Skeletal muscle tissue (tissue), 4 donors: ENCODE measurements around the gene ACKR2. TPM values are rescaled to one million over a fixed set of nuclear protein-coding genes. Genes with fewer than 3 reads are reported as not detected.

Experiments
- H3K27ac ChIP-seq: one replicate; pipeline ENCODE4 v1.7.0; 2013; ENCODE audit warnings: mild to moderate bottlenecking, low read depth, low read length, inconsistent platforms
- H3K27me3 ChIP-seq, 3 donors: one replicate each; pipeline ENCODE4 v1.7.0; 2013; ENCODE audit warnings: low read length in 3 of 3; ENCODE audit not compliant: control insufficient read depth in 3 of 3, insufficient read depth in 3 of 3
- H3K36me3 ChIP-seq, 3 donors: one replicate each; pipeline ENCODE4 v1.7.0; 2013; ENCODE audit warnings: low read length in 3 of 3; ENCODE audit not compliant: control insufficient read depth in 3 of 3, insufficient read depth in 3 of 3
- H3K4me1 ChIP-seq, 3 donors: one replicate each; pipeline ENCODE4 v1.7.0; 2013; ENCODE audit warnings: low read length in 3 of 3, mild to moderate bottlenecking in 3 of 3; ENCODE audit not compliant: control insufficient read depth in 3 of 3, insufficient read depth in 3 of 3
- H3K4me3 ChIP-seq, 3 donors: one replicate each; pipeline ENCODE4 v1.7.0; 2013; ENCODE audit warnings: low read length in 3 of 3
- H3K9ac ChIP-seq, 3 donors: one replicate each; pipeline ENCODE4 v1.7.0; 2013; ENCODE audit warnings: low read length in 3 of 3, mild to moderate bottlenecking in 3 of 3, moderate library complexity in 2 of 3, low read depth in 1 of 3
- H3K9me3 ChIP-seq, 3 donors: one replicate each; pipeline ENCODE4 v1.7.0; 2013; ENCODE audit warnings: low read length in 3 of 3; ENCODE audit not compliant: control insufficient read depth in 3 of 3
- total RNA-seq: library from RNA; depleted of rRNA; stranded (reverse); fragments of >200 nt; gene quantifications from one replicate; pipeline ENCODE4 v1.2.3, GENCODE V29; 2014
- donor health status: Osteomylitis.

Gene ACKR2
- 1.6 TPM for total RNA-seq

DNA sequence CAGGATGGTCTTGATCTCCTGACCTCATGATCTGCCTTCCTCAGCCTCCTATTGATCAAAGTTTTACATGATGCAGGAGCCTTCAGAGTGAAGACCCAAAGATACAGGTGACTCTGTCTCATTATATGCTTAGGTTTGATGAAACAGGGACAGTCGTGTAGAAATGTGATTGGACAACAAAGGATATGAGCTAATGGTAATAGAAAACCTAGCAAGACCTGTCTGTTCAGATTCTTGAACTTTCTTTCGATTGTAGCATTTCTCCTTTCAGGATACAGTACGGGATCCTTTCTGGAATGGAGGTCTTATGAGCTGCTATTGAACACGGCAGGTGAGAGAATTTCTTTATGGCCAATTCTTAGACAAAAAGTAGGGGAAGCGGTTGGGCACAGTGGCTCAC, at the start of gene ACKR2:
TSS of gene ACKR2 (plus strand) at position 244 of the 400 bp plus-strand sequence. CDS start 55,058 bp downstream, outside the sequence.
- peaks cover 0 to 11% (median 3%) of the 10 kb centered on the region in 3 donors for H3K4me1 ChIP-seq
- no peak within 1 kb of the TSS for H3K9ac ChIP-seq

DNA sequence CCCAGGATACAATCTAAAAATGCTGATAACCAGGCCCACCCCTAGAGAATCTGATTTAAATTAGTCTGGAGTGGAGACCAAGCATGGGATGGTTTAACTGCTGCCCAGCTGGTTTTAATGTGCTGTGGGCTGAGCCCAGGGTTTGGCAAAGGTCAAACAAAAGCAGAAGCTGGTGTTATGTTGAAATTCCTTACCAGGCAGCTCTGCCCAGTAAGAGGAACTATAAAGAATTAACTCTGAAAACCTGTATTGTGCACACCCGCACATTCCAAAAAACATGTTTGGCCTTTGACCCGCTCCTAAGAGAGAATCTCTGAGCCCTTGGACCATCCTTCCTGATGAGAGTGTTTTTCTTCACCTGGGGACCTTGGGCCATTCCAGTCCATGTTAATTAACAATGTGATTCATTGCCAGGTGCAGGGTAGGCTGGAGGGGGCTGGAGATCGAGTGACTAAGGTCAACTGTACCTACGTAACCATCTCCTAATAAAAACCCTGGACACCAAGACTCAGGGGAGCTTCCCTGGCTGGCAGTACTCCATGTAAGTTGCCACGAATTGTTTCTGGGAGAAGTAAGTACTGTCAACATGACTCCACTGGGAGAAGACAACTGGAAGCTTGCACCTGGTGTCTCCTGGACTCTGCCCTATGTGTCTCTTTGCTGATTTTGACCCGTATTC, 47.1 kb upstream of the ACKR2 start:
- H3K36me3 ChIP-seq = no peaks in the 10 kb centered on the region
- H3K9ac ChIP-seq = no peak overlapping the region
- H3K4me1 ChIP-seq = peaks cover 3 to 5% (median 5%) of the 10 kb centered on the region in 3 donors
- H3K4me3 ChIP-seq = no peak overlapping the region
- no peak overlapping the region for H3K27ac ChIP-seq
- no peaks in the 10 kb centered on the region for H3K27me3 ChIP-seq
- H3K9me3 ChIP-seq = no peaks in the 10 kb centered on the region

More for the DNA sequence above, at the start of gene ACKR2:
- Histone ChIP-seq H3K9me3 (no peaks in the 10 kb centered on the region), H3K27ac (no peak within 1 kb of the TSS), H3K4me3 (no peak within 1 kb of the TSS), H3K36me3 (no peaks in the 10 kb centered on the region), H3K27me3 (no peaks in the 10 kb centered on the region)

DNA sequence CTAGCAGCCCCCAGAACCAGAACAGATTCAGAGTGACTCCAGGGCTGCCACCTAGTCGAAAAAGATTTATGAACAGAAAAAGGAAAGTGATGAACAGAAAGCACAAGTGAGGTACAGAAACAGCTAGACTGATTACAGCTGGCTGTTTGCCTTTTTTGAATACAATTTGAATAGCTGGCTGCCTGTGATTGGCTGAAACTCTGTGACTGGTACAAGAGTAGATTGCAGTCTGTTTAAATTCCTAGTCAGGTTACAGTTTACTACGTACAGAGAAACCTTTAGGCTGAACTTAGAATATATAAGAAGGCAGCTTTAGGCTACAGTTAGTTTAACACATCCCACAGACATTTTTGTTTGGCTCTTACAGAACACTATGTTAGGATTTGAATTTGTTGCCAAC, 46.2 kb upstream of the ACKR2 start:
- Histone ChIP-seq H3K9ac (no peak overlapping the region), H3K27ac (no peak overlapping the region)

GRCh38 chr3:42764115-42764514, 45.1 kb upstream of the ACKR2 start:
- Histone ChIP-seq H3K36me3 (no peaks in the 10 kb centered on the region), H3K4me1 (peaks cover 3 to 5% (median 5%) of the 10 kb centered on the region in 3 donors), H3K9ac (no peak overlapping the region), H3K27ac (no peak overlapping the region), H3K27me3 (no peaks in the 10 kb centered on the region), H3K4me3 (no peak overlapping the region), H3K9me3 (no peaks in the 10 kb centered on the region)

More for the DNA sequence above, 46.2 kb upstream of the ACKR2 start:
- no peaks in the 10 kb centered on the region for H3K27me3 ChIP-seq
- H3K36me3 ChIP-seq = no peaks in the 10 kb centered on the region
- no peak overlapping the region for H3K4me3 ChIP-seq
- H3K4me1 ChIP-seq = peaks cover 3 to 5% (median 5%) of the 10 kb centered on the region in 3 donors
- H3K9me3 ChIP-seq = no peaks in the 10 kb centered on the region

- H3K9ac ChIP-seq = no peak overlapping the region
- no peaks in the 10 kb centered on the region for H3K27me3 ChIP-seq
- H3K36me3 ChIP-seq = no peaks in the 10 kb centered on the region
- H3K4me1 ChIP-seq = peaks cover 3 to 5% (median 5%) of the 10 kb centered on the region in 3 donors
- no peak overlapping the region for H3K27ac ChIP-seq
- no peak overlapping the region for H3K4me3 ChIP-seq
- no peaks in the 10 kb centered on the region for H3K9me3 ChIP-seq
These were observed 44.5 kb upstream of the ACKR2 start for GRCh38 chr3:42764561-42765295.

DNA sequence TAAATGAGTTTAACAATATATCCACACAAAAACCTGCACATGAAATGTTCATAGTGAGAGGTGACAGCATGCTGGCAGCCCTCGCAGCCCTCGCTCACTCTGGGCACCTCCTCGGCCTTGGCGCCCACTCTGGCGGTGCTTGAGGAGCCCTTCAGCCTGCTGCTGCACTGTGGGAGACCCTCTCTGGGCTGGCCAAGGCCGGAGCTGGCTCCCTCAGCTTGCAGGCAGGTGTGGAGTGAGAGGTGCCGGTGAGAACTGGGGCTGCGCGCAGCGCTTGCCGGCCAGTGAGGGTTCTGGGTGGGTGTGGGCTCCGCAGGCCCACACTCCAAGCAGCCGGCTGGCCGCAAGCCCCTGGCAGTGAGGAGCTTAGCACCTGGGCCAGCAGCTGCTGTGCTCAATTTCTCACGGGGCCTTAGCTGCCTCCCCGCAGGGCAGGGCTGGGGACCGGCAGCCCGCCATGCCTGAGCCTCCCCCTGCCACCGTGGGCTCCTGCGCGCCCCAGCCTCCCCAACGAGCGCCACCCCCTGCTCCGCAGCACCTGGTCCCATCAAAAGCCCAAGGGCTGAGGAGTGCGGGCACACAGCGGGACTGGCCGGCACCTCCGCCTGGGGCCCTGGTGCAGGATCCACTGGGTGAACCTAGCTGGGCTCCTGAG, 39.6 kb upstream of the ACKR2 start:
- no peaks in the 10 kb centered on the region for H3K36me3 ChIP-seq
- H3K4me1 ChIP-seq = peaks cover 5 to 9% (median 8%) of the 10 kb centered on the region in 3 donors
- no peak overlapping the region for H3K9ac ChIP-seq
- no peak overlapping the region for H3K4me3 ChIP-seq
- H3K27me3 ChIP-seq = no peaks in the 10 kb centered on the region
- no peaks in the 10 kb centered on the region for H3K9me3 ChIP-seq
- H3K27ac ChIP-seq = no peak overlapping the region

DNA sequence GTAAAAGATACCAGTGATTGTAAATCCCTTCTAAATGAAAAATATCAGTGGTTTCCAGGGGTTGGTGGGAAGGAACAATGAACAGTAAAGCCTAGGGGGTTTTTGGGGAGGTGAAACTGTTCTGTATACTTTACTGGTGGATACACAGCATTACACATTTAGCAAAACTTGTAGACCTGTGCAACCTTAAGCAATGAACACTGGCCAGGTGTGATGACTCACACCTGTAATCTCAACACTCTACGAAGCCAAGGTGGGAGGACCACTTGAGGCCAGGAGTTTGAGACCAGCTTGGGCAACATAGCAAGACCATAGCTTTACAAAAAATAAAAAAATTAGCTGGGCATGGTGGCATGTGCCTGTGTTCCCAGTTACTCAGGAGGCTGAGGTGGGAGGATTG, 38.0 kb upstream of the ACKR2 start:
- no peak overlapping the region for H3K4me3 ChIP-seq
- H3K36me3 ChIP-seq = no peaks in the 10 kb centered on the region
- no peak overlapping the region for H3K9ac ChIP-seq
- H3K9me3 ChIP-seq = no peaks in the 10 kb centered on the region
- no peak overlapping the region for H3K27ac ChIP-seq
- H3K27me3 ChIP-seq = no peaks in the 10 kb centered on the region
- H3K4me1 ChIP-seq = peaks cover 5 to 8% (median 6%) of the 10 kb centered on the region in 3 donors

- Histone ChIP-seq H3K27me3 (no peaks in the 10 kb centered on the region), H3K4me3 (peak within 1 kb of the TSS; percentile 67 to 89 (median 77)), H3K9ac (peak within 1 kb of the TSS; percentile 78 to 89 (median 81)), H3K9me3 (no peaks in the 10 kb centered on the region), H3K27ac (peak within 1 kb of the TSS; percentile 73), H3K36me3 (no peaks in the 10 kb centered on the region), H3K4me1 (peaks cover 5 to 8% (median 6%) of the 10 kb centered on the region in 3 donors)
These were observed 36.4 kb upstream of the ACKR2 start, which contains the start of gene CCDC13 for GRCh38 chr3:42772670-42773408. CCDC13 (minus strand) TSS chr3:42773253; CDS start chr3:42758345, 14,908 bp downstream.

DNA sequence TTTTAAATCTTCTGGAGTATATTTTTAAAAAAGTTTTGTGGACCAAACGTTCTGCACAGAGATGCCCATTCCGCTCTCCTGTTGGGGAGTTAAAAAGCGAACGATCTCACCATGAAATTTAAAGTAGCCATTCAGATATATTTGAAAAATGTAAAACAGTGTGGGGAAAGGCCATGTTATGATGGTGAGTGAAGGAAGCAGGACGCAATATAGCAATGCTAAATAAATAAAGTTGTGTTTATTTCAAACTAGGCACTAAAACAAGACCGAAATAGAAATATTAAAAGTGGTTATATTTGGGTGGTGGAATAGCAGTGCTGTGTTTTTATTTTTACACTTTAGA, 35.9 kb upstream of the ACKR2 start:
- Histone ChIP-seq H3K9ac (peak overlapping the region; percentile 78 to 89 (median 81)), H3K27ac (peak overlapping the region; percentile 23), H3K36me3 (no peaks in the 10 kb centered on the region)

More for the DNA sequence above, 35.9 kb upstream of the ACKR2 start:
- Histone ChIP-seq H3K4me1 (peaks cover 5 to 8% (median 8%) of the 10 kb centered on the region in 3 donors), H3K9me3 (no peaks in the 10 kb centered on the region), H3K4me3 (peak overlapping the region; percentile 67 to 89 (median 77)), H3K27me3 (no peaks in the 10 kb centered on the region)
